ENCODE measurements around the gene SERHL2.

DNA sequence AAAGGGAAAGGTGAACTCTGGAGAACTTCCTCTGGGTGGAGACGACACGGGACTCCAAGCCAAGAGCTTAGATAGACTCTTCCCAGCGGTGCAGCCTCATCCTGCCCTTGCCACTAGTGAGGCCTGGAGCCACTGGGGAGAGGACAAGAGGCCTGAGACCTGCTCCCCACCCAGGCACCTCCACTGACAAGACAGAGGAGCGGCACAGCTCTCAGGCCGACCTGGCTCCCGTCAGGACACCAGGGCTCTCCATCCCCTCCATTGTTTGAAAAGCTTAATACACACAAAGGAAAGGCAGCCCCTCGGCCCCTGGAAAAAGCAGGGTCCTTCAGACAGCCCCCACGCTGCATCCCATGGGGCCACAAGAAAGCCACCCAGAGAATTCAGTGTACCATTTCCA, 31.3 kb downstream of the SERHL2 start:
- TF ChIP-seq POLR2A (IDR thresholded peaks at IDR 0.05; ENCODE audit: extremely low read depth, insufficient read length) = no peak
- TF ChIP-seq, protein P1, sequence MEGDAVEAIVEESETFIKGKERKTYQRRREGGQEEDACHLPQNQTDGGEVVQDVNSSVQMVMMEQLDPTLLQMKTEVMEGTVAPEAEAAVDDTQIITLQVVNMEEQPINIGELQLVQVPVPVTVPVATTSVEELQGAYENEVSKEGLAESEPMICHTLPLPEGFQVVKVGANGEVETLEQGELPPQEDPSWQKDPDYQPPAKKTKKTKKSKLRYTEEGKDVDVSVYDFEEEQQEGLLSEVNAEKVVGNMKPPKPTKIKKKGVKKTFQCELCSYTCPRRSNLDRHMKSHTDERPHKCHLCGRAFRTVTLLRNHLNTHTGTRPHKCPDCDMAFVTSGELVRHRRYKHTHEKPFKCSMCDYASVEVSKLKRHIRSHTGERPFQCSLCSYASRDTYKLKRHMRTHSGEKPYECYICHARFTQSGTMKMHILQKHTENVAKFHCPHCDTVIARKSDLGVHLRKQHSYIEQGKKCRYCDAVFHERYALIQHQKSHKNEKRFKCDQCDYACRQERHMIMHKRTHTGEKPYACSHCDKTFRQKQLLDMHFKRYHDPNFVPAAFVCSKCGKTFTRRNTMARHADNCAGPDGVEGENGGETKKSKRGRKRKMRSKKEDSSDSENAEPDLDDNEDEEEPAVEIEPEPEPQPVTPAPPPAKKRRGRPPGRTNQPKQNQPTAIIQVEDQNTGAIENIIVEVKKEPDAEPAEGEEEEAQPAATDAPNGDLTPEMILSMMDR (IDR thresholded peaks at IDR 0.05; ENCODE audit: low read depth, low read length) = no peak
